HCT116 (cell line): ENCODE data around the gene CYP4F2. TPM values are rescaled to one million over a fixed set of nuclear protein-coding genes. Genes with fewer than 3 reads are reported as not detected.

Experiments
- ATAC-seq: fragments of 200-7000 bp; cut with Tn5 transposase; 2 replicates; pipeline ENCODE4 v1.9.1; 2020; ENCODE audit warnings: mild to moderate bottlenecking, moderate library complexity
- BruUV-seq: library from RNA; stranded (reverse); fragments of 400-500 nt; replicated peaks from 2 replicates; lab custom pipeline; 2021; lab: Mats Ljungman, UMichigan
- CTCF ChIA-PET: fragments of 300-600 bp; sonication (Branson Sonifier 250); formaldehyde crosslinking; loops from one replicate; lab custom pipeline; 2021; ENCODE audit warnings: antibody characterized with exemption; lab: Charles Lee
- POLR2A ChIA-PET: fragments of 300-600, 350-600 bp; sonication (Branson Sonifier 250); formaldehyde crosslinking; loops from one replicate; lab custom pipeline; 2021; ENCODE audit warnings: antibody characterized with exemption; lab: Charles Lee
- RAD21 ChIA-PET, 2 experiments: fragments of 300-600 bp; sonication (Branson Sonifier 250); formaldehyde crosslinking; loops; one replicate each; lab custom pipeline; 2023; ENCODE audit warnings: low total read pairs in 2 of 2; ENCODE audit not compliant: uncharacterized antibody in 2 of 2, unreplicated experiment in 2 of 2, low non-redundant PET in 1 of 2; lab: Charles Lee
- DNase-seq: peaks from one replicate; pipeline ENCODE4 v3.0.0-alpha.2; 2010; ENCODE audit warnings: low read depth, low spot score
- H2AFZ ChIP-seq: fragments of 200-600 bp; shearing (Covaris generic), sonication (generic); 2 replicates; pipeline ENCODE4 v1.6.1; 2017; ENCODE audit warnings: low read depth, mixed run types, mixed read lengths, antibody characterized with exemption, low read length; ENCODE audit not compliant: poor library complexity, severe bottlenecking
- H3K27ac ChIP-seq: 2 replicates; pipeline ENCODE4 v1.5.1; 2012; ENCODE audit warnings: low read depth, low read length
- H3K27me3 ChIP-seq: fragments of 200-600 bp; sonication (generic); 2 replicates; pipeline ENCODE4 v1.6.1; 2016; ENCODE audit warnings: mixed run types, low read length, mixed read lengths; ENCODE audit not compliant: insufficient read depth
- H3K36me3 ChIP-seq, 2 experiments: fragments of 200-500 bp in 1 of 2; fragments of 200-600 bp in 1 of 2; sonication (Bioruptor generic) in 1 of 2; sonication (generic) in 1 of 2; 2 replicates each; pipeline versions ENCODE4 v1.5.1 to v1.6.1; 2014 to 2016; ENCODE audit warnings: low read length in 2 of 2, inconsistent platforms in 1 of 2, mixed read lengths in 1 of 2, mixed run types in 1 of 2; ENCODE audit not compliant: insufficient read depth in 2 of 2, control insufficient read depth in 1 of 2
- H3K4me1 ChIP-seq, 2 experiments: fragments of 200-600 bp in 1 of 2; sonication (generic) in 1 of 2; 2 replicates each; pipeline versions ENCODE4 v1.5.1 to v1.6.1; 2012 to 2017; ENCODE audit warnings: low read length in 2 of 2, inconsistent platforms in 1 of 2, mild to moderate bottlenecking in 1 of 2, mixed read lengths in 1 of 2, mixed run types in 1 of 2, moderate library complexity in 1 of 2; ENCODE audit not compliant: insufficient read depth in 2 of 2, control insufficient read depth in 1 of 2
- H3K4me2 ChIP-seq: fragments of 200-600 bp; sonication (generic); 2 replicates; pipeline ENCODE4 v1.6.1; 2017; ENCODE audit warnings: mixed run types, low read length, mixed read lengths
- H3K4me3 ChIP-seq, 2 experiments: fragments of 200-600 bp in 1 of 2; sonication (generic) in 1 of 2; replicated peaks in 1 of 2; 2 replicates each; pipeline ENCODE4 v1.5.1; 2011 to 2016; ENCODE audit warnings: low read length in 2 of 2, control low read depth in 1 of 2, low read depth in 1 of 2, mild to moderate bottlenecking in 1 of 2, mixed read lengths in 1 of 2, mixed run types in 1 of 2
- H3K79me2 ChIP-seq: fragments of 200-600 bp; sonication (generic); 2 replicates; pipeline ENCODE4 v1.6.1; 2017; ENCODE audit warnings: mild to moderate bottlenecking, mixed run types, low read length, moderate library complexity, mixed read lengths; ENCODE audit not compliant: insufficient read depth
- H3K9ac ChIP-seq: fragments of 200-600 bp; sonication (generic); 2 replicates; pipeline ENCODE4 v1.6.1; 2016; ENCODE audit warnings: low read length, mixed read lengths
- H3K9me2 ChIP-seq: fragments of 200-600 bp; sonication (generic), shearing (Covaris generic); 2 replicates; pipeline ENCODE4 v1.6.1; 2017; ENCODE audit warnings: mixed run types, mild to moderate bottlenecking, moderate library complexity; ENCODE audit not compliant: insufficient read depth
- H3K9me3 ChIP-seq, 2 experiments: fragments of 200-500 bp in 1 of 2; fragments of 200-600 bp in 1 of 2; sonication (Bioruptor generic) in 1 of 2; sonication (generic) in 1 of 2; 2 replicates each; pipeline ENCODE4 v1.6.1; 2014 to 2017; ENCODE audit warnings: low read length in 2 of 2, mixed read lengths in 2 of 2, inconsistent platforms in 1 of 2, low read depth in 1 of 2, mild to moderate bottlenecking in 1 of 2, mixed run types in 1 of 2, moderate library complexity in 1 of 2; ENCODE audit not compliant: control insufficient read depth in 1 of 2, insufficient read depth in 1 of 2
- H4K20me1 ChIP-seq: fragments of 200-600 bp; sonication (generic), shearing (Covaris generic); 2 replicates; pipeline ENCODE4 v1.6.1; 2017; ENCODE audit warnings: mixed run types, mild to moderate bottlenecking, moderate library complexity; ENCODE audit not compliant: insufficient read depth
- CTCF ChIP-seq, 3 experiments: fragments of 200-600 bp in 1 of 3; sonication (generic) in 1 of 3; IDR thresholded peaks in 2 of 3; conservative IDR thresholded peaks in 1 of 3; 2 replicates each; pipeline ENCODE4 v1.5.1; 2012 to 2017; ENCODE audit warnings: low read depth in 2 of 3, low read length in 2 of 3, antibody characterized with exemption in 1 of 3, borderline replicate concordance in 1 of 3, control low read depth in 1 of 3, mild to moderate bottlenecking in 1 of 3, mixed read lengths in 1 of 3, mixed run types in 1 of 3, moderate library complexity in 1 of 3; ENCODE audit not compliant: insufficient read depth in 1 of 3
- EGR1 ChIP-seq: IDR thresholded peaks from 2 replicates; pipeline ENCODE4 v1.6.1; 2012; ENCODE audit warnings: low read depth
- EZH2phosphoT487 ChIP-seq: fragments of 200-600 bp; IDR thresholded peaks from 2 replicates; pipeline ENCODE4 v1.6.1; 2018; ENCODE audit warnings: antibody characterized with exemption, borderline replicate concordance
- JUND ChIP-seq: IDR thresholded peaks from 2 replicates; pipeline ENCODE4 v1.6.1; 2012
- MAX ChIP-seq: IDR thresholded peaks from 2 replicates; pipeline ENCODE4 v1.6.1; 2012
- POLR2AphosphoS5 ChIP-seq: IDR thresholded peaks from 2 replicates; pipeline ENCODE4 v1.6.1; 2011; ENCODE audit warnings: mild to moderate bottlenecking, low read depth, low read length, moderate library complexity
- SP1 ChIP-seq: IDR thresholded peaks from 2 replicates; pipeline ENCODE4 v1.6.1; 2012; ENCODE audit warnings: low read depth
- ZNF274 ChIP-seq: fragments of 200-500 bp; sonication (Bioruptor generic); IDR thresholded peaks from 2 replicates; pipeline ENCODE4 v1.6.1; 2014; ENCODE audit warnings: mild to moderate bottlenecking, low read depth, low read length, inconsistent platforms
- intact Hi-C: fragments of 100-400 bp; cut with micrococcal nuclease; formaldehyde crosslinking; loops from 2 replicates; pipeline ENCODE4 v1.10.0; 2022
- total RNA-seq: library from RNA; stranded (reverse); gene quantifications from one replicate; pipeline ENCODE4 v1.2.1, GENCODE V29; 2021; ENCODE audit not compliant: unreplicated experiment

Gene CYP4F2
- total RNA-seq, 1 experiment from 2014 or later, result 1.1 TPM

GRCh38 chr19:15913830-15914229 is 16.0 kb upstream of the CYP4F2 start (continued):
- no peak for TF ChIP-seq MAX
- TF ChIP-seq, all 23 proteins: peak for 0

- RAD21 ChIA-PET, result no interaction called here
- H3K4me2 ChIP-seq, result no peak overlapping the region
- H3K4me1 ChIP-seq, result no peaks in the 10 kb centered on the region
- ATAC-seq, result no peak
- no peaks in the 10 kb centered on the region for H3K9me2 ChIP-seq
- no peak overlapping the region for H3K27ac ChIP-seq
- no peaks in the 10 kb centered on the region for H4K20me1 ChIP-seq
- BruUV-seq, result no TSS peak
- intact Hi-C loops, result no loop called here
- no peaks in the 10 kb centered on the region for H3K9me3 ChIP-seq
- H3K9ac ChIP-seq, result no peak overlapping the region
- no peak for DNase-seq
- CTCF ChIA-PET, result no interaction called here
- no peaks in the 10 kb centered on the region for H3K27me3 ChIP-seq
- no peak overlapping the region for H3K4me3 ChIP-seq
- POLR2A ChIA-PET, result no interaction called here
- H2AFZ ChIP-seq, result no peak overlapping the region
- no peak for TF ChIP-seq POLR2AphosphoS5
- no peak for TF ChIP-seq JUND
- TF ChIP-seq SP1, result no peak
- TF ChIP-seq CTCF (IDR thresholded peaks at IDR 0.05 in 2 of 3, conservative IDR thresholded peaks at IDR 0.05 in 1 of 3; ENCODE audit: borderline replicate concordance in 1 of 3, insufficient read depth in 1 of 3, low read depth in 2 of 3, low read length in 2 of 3), result no peak
- TF ChIP-seq EGR1, result no peak
- TF ChIP-seq ZNF274, result no peak
- TF ChIP-seq EZH2phosphoT487, result no peak
- peaks cover 0 to 19% of the 10 kb centered on the region in 2 experiments; a peak in 1 of 4 replicates for H3K36me3 ChIP-seq
- H3K79me2 ChIP-seq, result peaks cover 4% of the 10 kb centered on the region; the same call in 1 of the 2 replicates
Measured at GRCh38 chr19:15913384-15913783, 15.5 kb upstream of the CYP4F2 start.
